BJ (cell line): ENCODE data around the gene NKAIN1. TPM values are rescaled to one million over a fixed set of nuclear protein-coding genes. Genes with fewer than 3 reads are reported as not detected.

ENCODE experiments used
- CTCF ChIA-PET: fragments of 350-600 bp; formaldehyde crosslinking; extraction: SDS; loops from one replicate; lab custom pipeline; 2021; ENCODE audit warnings: antibody characterized with exemption, inconsistent platforms; lab: Yijun Ruan, JAX
- POLR2A ChIA-PET: fragments of 300-600 bp; sonication (Branson Sonifier 250); formaldehyde crosslinking; extraction: SDS; loops from one replicate; lab custom pipeline; 2021; ENCODE audit warnings: antibody characterized with exemption; lab: Charles Lee
- DNase-seq: peaks from one replicate; pipeline ENCODE4 v3.0.0-alpha.2; 2011; ENCODE audit warnings: low read depth
- H3K27me3 ChIP-seq: 2 replicates; pipeline ENCODE4 v1.6.0; 2011; ENCODE audit warnings: low read length; ENCODE audit not compliant: control insufficient read depth, insufficient read depth
- H3K36me3 ChIP-seq: 2 replicates; pipeline ENCODE4 v1.5.1; 2011; ENCODE audit warnings: low read length; ENCODE audit not compliant: control insufficient read depth, insufficient read depth
- H3K4me3 ChIP-seq: 2 replicates; pipeline ENCODE4 v1.5.1; 2011; ENCODE audit warnings: low read depth, mild to moderate bottlenecking, control low read depth, low read length
- polyA plus RNA-seq: library from polyadenylated mRNA; depleted of rRNA; stranded (reverse); fragments of >200 nt; gene quantifications from 2 replicates; pipeline ENCODE4 v1.2.3, GENCODE V29; 2011
- TF ChIP-seq, protein P1 (sequence below): IDR thresholded peaks from 2 replicates; pipeline ENCODE4 v1.5.1; 2011; ENCODE audit warnings: low read depth, mild to moderate bottlenecking, control low read depth, inconsistent platforms, low read length, moderate library complexity; ENCODE audit not compliant: insufficient read depth

NKAIN1 gene
- polyA plus RNA-seq, 1 experiment = 0.17 TPM

DNA sequence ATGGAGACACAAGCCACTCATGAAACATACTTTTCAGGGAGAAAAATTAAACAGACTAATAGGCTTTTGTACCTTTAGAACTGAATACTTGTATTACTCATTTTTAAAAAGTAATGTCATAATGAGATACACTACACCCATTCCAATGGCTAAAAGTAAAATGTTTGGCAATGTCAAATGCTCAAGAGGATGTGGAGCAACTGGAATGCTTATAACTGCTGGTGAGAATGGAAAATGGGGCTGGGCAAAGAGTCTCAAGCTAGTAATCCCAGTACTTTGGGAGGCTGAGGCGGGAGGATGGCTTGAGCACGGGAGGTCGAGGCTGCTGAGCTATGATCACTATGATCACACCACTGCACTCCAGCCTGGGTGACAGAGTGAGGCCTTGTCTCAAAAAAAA lies 86.3 kb downstream of the NKAIN1 start:
- POLR2A ChIA-PET = no interaction called here
- H3K36me3 ChIP-seq = no peaks in the 10 kb centered on the region
- no peaks in the 10 kb centered on the region for H3K27me3 ChIP-seq
- no peak for DNase-seq
- no peak overlapping the region for H3K4me3 ChIP-seq
- CTCF ChIA-PET = interaction anchor here (0.7 kb wide), 1 partner anchor 70 kb away, joined by 3 read pairs; no protein-coding TSS in a partner anchor
- TF ChIP-seq, protein P1, sequence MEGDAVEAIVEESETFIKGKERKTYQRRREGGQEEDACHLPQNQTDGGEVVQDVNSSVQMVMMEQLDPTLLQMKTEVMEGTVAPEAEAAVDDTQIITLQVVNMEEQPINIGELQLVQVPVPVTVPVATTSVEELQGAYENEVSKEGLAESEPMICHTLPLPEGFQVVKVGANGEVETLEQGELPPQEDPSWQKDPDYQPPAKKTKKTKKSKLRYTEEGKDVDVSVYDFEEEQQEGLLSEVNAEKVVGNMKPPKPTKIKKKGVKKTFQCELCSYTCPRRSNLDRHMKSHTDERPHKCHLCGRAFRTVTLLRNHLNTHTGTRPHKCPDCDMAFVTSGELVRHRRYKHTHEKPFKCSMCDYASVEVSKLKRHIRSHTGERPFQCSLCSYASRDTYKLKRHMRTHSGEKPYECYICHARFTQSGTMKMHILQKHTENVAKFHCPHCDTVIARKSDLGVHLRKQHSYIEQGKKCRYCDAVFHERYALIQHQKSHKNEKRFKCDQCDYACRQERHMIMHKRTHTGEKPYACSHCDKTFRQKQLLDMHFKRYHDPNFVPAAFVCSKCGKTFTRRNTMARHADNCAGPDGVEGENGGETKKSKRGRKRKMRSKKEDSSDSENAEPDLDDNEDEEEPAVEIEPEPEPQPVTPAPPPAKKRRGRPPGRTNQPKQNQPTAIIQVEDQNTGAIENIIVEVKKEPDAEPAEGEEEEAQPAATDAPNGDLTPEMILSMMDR = no peak

DNA sequence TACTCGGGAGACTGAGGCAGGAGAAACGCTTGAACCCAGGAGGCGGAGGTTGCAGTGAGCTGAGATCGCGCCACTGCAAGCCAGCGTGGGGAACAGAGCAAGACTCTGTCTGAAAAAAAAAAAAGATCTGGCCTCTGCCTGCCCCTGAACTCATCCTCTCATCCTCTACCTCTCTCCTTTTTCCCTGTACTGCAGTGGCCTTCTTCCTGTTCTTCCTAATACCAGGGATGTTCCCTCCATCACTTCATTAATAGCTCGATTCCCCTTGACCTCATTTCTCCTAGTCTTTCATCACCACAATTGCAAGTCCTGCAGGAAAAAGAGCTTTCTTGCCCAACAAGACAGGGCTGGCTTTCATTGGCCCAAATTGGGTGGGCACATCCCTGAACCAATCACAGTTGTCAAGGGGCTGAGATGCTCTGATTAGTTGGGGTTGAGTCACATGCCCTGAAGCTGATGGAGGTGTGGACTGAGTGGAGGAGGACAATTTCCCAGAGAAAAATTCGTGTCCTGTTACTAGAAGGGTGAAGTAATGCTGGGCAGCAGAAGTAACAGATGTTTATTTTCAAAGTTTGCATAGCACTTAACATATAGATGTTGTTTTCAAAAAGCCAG lies 87.4 kb downstream of the NKAIN1 start:
- ChIA-PET CTCF (interaction anchor here (1.1 kb wide), 1 partner anchor 13 kb away, joined by 3 read pairs; no protein-coding TSS in a partner anchor), POLR2A (no interaction called here)
- H3K36me3 ChIP-seq = no peaks in the 10 kb centered on the region

DNA sequence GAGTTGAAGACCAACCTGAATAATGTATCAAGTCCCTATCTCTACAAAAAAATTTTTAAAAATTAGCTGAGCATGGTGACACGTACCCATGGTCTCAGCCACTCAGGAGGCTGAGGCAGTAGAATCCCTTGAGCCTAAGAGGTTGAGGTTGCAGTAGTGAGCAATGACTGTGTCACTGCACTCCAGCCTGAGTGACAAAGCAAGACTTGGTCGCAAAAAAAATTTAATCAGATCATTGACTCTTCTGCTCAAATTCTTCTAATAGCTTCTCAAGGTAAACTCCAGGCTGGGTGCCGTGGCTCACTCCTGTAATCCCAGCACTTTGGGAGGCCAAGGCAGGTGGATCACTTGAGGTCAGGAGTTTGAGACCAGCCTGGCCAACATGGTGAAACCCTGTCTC lies 88.3 kb downstream of the NKAIN1 start:
- no peaks in the 10 kb centered on the region for H3K27me3 ChIP-seq
- ChIA-PET CTCF (interaction anchor here (0.6 kb wide), 1 partner anchor 161 kb away, joined by 3 read pairs; no protein-coding TSS in a partner anchor), POLR2A (interaction anchor here (0.6 kb wide), 1 partner anchor 142 kb away, joined by 3 read pairs; no protein-coding TSS in a partner anchor)
- H3K4me3 ChIP-seq = no peak overlapping the region
- TF ChIP-seq, protein P1 = no peak
- no peaks in the 10 kb centered on the region for H3K36me3 ChIP-seq
- DNase-seq = no peak

More for the DNA sequence above, 87.4 kb downstream of the NKAIN1 start:
- peak; percentile 59 for DNase-seq
- TF ChIP-seq, protein P1 = no peak
- H3K4me3 ChIP-seq = no peak overlapping the region
- no peaks in the 10 kb centered on the region for H3K27me3 ChIP-seq

GRCh38 chr1:31148409-31148808 lies 91.3 kb downstream of the NKAIN1 start:
- TF ChIP-seq, protein P1 = no peak
- H3K4me3 ChIP-seq = no peak overlapping the region
- ChIA-PET CTCF (no interaction called here), POLR2A (no interaction called here)
- no peak for DNase-seq
- no peaks in the 10 kb centered on the region for H3K36me3 ChIP-seq
- H3K27me3 ChIP-seq = no peaks in the 10 kb centered on the region

- no peaks in the 10 kb centered on the region for H3K27me3 ChIP-seq
- no peak for DNase-seq
- TF ChIP-seq, protein P1 = no peak
- no peaks in the 10 kb centered on the region for H3K36me3 ChIP-seq
- ChIA-PET POLR2A (no interaction called here), CTCF (interaction anchor here (1.7 kb wide), 1 partner anchor 16 kb away, joined by 6 read pairs; no protein-coding TSS in a partner anchor)
- H3K4me3 ChIP-seq = no peak overlapping the region
These were observed 94.0 kb downstream of the NKAIN1 start for GRCh38 chr1:31145648-31146047.
